Smooth muscle cell (in vitro differentiated cells): ENCODE data around the gene C22orf23. TPM values are rescaled to one million over a fixed set of nuclear protein-coding genes. Genes with fewer than 3 reads are reported as not detected.

Experiments
- DNase-seq: peaks from one replicate; lab custom pipeline; 2025; ENCODE audit not compliant: unreplicated experiment; lab: John Stamatoyannopoulos, UW
- H2AFZ ChIP-seq: fragments of 200-600 bp; sonication (generic); 2 replicates; pipeline ENCODE4 v1.6.0; 2016; ENCODE audit warnings: antibody characterized with exemption, low read depth, mild to moderate bottlenecking
- H3F3A ChIP-seq: fragments of 200-600 bp; sonication (generic); 2 replicates; pipeline ENCODE4 v1.6.0; 2017; ENCODE audit warnings: antibody characterized with exemption, low read depth
- H3K27ac ChIP-seq: fragments of 200-600 bp; sonication (generic); 2 replicates; pipeline ENCODE4 v1.5.1; 2016; ENCODE audit warnings: low read depth, mild to moderate bottlenecking
- H3K27me3 ChIP-seq: fragments of 200-600 bp; sonication (generic); 2 replicates; pipeline ENCODE4 v1.6.1; 2016; ENCODE audit warnings: low read depth, mild to moderate bottlenecking
- H3K36me3 ChIP-seq: fragments of 200-600 bp; sonication (generic); 2 replicates; pipeline ENCODE4 v1.5.1; 2016; ENCODE audit warnings: low read depth
- H3K4me1 ChIP-seq: fragments of 200-600 bp; sonication (generic); 2 replicates; pipeline ENCODE4 v1.5.1; 2016; ENCODE audit warnings: low read depth
- H3K4me2 ChIP-seq: fragments of 200-600 bp; sonication (generic); 2 replicates; pipeline ENCODE4 v1.6.0; 2016; ENCODE audit warnings: mild to moderate bottlenecking
- H3K4me3 ChIP-seq: fragments of 200-600 bp; sonication (generic); 2 replicates; pipeline ENCODE4 v1.5.1; 2016; ENCODE audit warnings: mild to moderate bottlenecking
- H3K79me2 ChIP-seq: fragments of 200-600 bp; sonication (generic); 2 replicates; pipeline ENCODE4 v1.6.0; 2016; ENCODE audit warnings: low read depth, mild to moderate bottlenecking
- H3K9ac ChIP-seq: fragments of 200-600 bp; sonication (generic); 2 replicates; pipeline ENCODE4 v1.6.0; 2016; ENCODE audit warnings: low read depth
- H3K9me3 ChIP-seq: fragments of 200-600 bp; sonication (generic); replicated peaks from 2 replicates; pipeline ENCODE4 v1.5.1; 2016; ENCODE audit warnings: low read depth
- H4K20me1 ChIP-seq: fragments of 200-600 bp; sonication (generic); 2 replicates; pipeline ENCODE4 v1.6.0; 2016; ENCODE audit warnings: low read depth
- WGBS: methylation state at CpG from one replicate; pipeline ENCODE4 v1.1.7; 2016; ENCODE audit warnings: low lambda C conversion rate; 5-methylcytosine and 5-hydroxymethylcytosine counted together
- polyA plus RNA-seq: library from polyadenylated mRNA; unstranded; fragments of >200 nt; fragmentation: Nextera tagmentation; extraction: Ambion mirVana; gene quantifications from 2 replicates; pipeline ENCODE4 v1.2.1, GENCODE V29; 2016
- total RNA-seq: library from RNA; depleted of rRNA; stranded (reverse); fragments of >200 nt; gene quantifications from 2 replicates; pipeline ENCODE4 v1.2.3, GENCODE V29; 2014
- TF ChIP-seq, protein P1 (sequence below): fragments of 200-600 bp; sonication (generic); IDR thresholded peaks from 2 replicates; pipeline ENCODE4 v1.5.1; 2017; ENCODE audit warnings: borderline replicate concordance, mild to moderate bottlenecking, antibody characterized with exemption; ENCODE audit not compliant: insufficient read depth, poor library complexity, severe bottlenecking

C22orf23 gene
- total and polyA plus RNA-seq, 2 experiments from 2014 or later = 0.18 to 2.4 TPM

DNA sequence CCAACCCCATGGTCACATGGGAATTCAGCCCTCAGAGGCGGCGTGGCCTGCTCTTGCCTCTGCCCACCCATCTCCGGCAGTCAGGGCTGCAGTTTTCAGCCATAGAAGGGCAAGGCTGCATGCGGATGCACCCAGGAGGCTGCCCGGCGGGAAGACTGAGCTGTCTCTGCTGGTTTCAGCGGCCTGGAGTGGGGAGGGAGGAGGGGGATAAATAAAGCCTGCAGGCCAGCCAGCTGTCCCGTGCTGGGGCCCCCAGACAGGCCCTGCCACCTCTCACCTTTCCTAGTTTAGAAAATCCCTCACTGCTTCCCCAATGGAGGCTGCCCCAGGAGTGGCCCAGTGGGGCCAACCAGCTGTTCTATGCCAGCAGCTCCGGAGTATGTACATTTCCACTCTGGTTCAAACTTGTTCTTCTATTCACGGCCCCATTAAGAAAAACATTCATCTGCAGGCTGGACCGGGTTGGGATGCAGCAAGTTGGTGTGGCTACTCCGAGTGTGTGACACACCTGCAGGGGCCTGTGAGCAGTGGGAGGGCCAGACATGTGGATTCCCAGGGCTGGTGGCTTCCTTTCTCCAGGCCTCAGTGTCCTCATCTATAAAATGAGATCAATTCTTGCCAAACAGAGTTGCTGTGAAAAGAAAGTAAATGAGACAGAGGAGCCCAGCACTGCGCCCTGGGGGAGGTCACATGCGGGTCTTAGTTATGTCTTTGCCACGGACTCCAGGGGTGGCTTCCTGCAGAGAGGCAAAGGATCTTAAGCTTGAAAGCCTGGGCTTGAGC is 42.3 kb downstream of the C22orf23 start:
- peaks cover 51% of the 10 kb centered on the region for H4K20me1 ChIP-seq
- no peak overlapping the region for H3K4me2 ChIP-seq
- H3F3A ChIP-seq = no peaks in the 10 kb centered on the region
- peaks cover 43% of the 10 kb centered on the region for H3K79me2 ChIP-seq
- H3K4me3 ChIP-seq = no peak overlapping the region
- TF ChIP-seq, protein P1, sequence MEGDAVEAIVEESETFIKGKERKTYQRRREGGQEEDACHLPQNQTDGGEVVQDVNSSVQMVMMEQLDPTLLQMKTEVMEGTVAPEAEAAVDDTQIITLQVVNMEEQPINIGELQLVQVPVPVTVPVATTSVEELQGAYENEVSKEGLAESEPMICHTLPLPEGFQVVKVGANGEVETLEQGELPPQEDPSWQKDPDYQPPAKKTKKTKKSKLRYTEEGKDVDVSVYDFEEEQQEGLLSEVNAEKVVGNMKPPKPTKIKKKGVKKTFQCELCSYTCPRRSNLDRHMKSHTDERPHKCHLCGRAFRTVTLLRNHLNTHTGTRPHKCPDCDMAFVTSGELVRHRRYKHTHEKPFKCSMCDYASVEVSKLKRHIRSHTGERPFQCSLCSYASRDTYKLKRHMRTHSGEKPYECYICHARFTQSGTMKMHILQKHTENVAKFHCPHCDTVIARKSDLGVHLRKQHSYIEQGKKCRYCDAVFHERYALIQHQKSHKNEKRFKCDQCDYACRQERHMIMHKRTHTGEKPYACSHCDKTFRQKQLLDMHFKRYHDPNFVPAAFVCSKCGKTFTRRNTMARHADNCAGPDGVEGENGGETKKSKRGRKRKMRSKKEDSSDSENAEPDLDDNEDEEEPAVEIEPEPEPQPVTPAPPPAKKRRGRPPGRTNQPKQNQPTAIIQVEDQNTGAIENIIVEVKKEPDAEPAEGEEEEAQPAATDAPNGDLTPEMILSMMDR = no peak
- H2AFZ ChIP-seq = no peak overlapping the region
- no peak overlapping the region for H3K9ac ChIP-seq
- H3K4me1 ChIP-seq = peaks cover 10% of the 10 kb centered on the region
- H3K9me3 ChIP-seq = no peaks in the 10 kb centered on the region
- no peak overlapping the region for H3K27ac ChIP-seq
- WGBS = 70% methylated on average over 15 of the region's 15 CpGs
- DNase-seq = no peak
- H3K27me3 ChIP-seq = no peaks in the 10 kb centered on the region
- H3K36me3 ChIP-seq = no peaks in the 10 kb centered on the region

DNA sequence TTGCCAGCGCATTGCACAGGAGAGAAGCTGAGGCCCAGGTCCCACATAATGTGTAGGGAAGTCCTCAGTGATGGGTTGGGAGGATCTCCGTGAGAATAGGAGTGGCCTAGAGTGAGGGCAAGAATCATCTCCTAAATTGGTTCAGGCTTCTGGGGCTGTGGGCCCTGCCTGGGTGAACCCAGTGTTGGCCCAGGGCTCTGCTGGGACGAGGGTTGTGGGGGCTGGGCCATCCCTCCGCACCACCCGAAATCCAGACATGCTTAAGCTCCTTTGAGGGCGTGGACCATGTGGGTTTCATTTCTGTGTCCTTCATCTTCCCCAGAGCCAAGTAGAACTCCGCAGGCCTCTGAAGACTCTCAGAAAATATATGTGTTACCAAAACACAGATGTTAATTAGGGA is 43.6 kb downstream of the C22orf23 start:
- H3K27ac ChIP-seq = no peak overlapping the region
- peaks cover 2% of the 10 kb centered on the region for H3F3A ChIP-seq
- no peak overlapping the region for H2AFZ ChIP-seq
- H3K27me3 ChIP-seq = no peaks in the 10 kb centered on the region
- no peaks in the 10 kb centered on the region for H3K9me3 ChIP-seq
- no peak for DNase-seq
- peaks cover 43% of the 10 kb centered on the region for H3K79me2 ChIP-seq
- 85% methylated on average over 7 of the region's 7 CpGs for WGBS
- H3K4me3 ChIP-seq = no peak overlapping the region
- peaks cover 51% of the 10 kb centered on the region for H4K20me1 ChIP-seq
- no peak overlapping the region for H3K4me2 ChIP-seq
- H3K4me1 ChIP-seq = peaks cover 10% of the 10 kb centered on the region
- TF ChIP-seq, protein P1 = no peak
- no peak overlapping the region for H3K9ac ChIP-seq
- H3K36me3 ChIP-seq = no peaks in the 10 kb centered on the region

DNA sequence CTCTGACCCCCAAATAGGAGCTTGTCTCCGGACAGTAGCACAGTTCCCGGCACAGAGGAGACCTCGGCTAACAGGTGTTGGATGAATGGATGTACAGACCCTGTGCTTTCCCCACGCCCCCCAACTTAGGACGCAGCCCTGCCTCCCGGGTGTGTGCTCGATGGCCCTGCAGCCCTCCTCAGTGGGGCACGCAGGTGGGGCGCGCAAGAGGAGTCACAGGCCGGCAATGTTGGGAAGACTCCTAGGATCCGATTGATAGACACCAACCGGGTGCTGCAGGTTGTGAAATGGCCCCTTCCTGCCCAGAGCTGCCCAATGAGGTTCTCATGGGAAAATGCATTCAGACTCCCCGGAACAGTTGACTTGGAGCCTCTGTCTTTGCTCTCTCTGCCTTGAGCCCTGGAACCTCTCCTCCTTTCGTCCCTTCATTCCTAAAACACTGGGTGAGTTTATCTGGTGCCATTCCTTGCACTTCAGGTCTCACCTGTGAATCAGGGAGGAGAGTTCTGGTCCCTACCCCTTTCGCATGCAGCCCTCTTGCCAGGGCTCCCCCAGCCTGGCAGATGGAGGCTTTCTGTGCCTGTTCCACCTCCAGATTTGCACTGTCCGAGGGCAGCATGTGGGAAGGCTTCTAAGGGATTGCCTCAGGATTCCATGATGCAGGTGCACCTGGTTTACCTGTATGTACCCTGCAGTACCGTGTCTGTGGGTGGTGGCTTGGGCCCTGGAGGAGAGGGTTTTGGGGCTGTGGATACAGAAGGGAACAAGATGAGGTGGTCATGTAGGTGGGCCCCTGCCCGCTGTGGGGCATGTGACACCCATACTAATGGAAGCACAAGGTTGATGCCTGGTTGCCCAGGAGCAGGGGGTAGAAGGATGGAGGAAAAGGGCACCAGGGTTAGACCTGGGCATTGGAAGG is 46.1 kb downstream of the C22orf23 start:
- Histone ChIP-seq H3K9me3 (no peaks in the 10 kb centered on the region), H3K27ac (peak overlapping the region; percentile 68), H3K4me3 (peak overlapping the region; percentile 62), H4K20me1 (peaks cover 49% of the 10 kb centered on the region), H3K79me2 (peaks cover 43% of the 10 kb centered on the region), H3K27me3 (no peaks in the 10 kb centered on the region), H3F3A (peaks cover 8% of the 10 kb centered on the region), H2AFZ (no peak overlapping the region), H3K36me3 (no peaks in the 10 kb centered on the region), H3K9ac (peak overlapping the region; percentile 76), H3K4me2 (peak overlapping the region; percentile 93), H3K4me1 (peaks cover 10% of the 10 kb centered on the region)
- WGBS = 58% methylated on average over 19 of the region's 19 CpGs
- DNase-seq = no peak
- TF ChIP-seq, protein P1 = no peak
